ENCODE results near the gene PRDM16.

- TF ChIP-seq CTCF (conservative IDR thresholded peaks at IDR 0.05; ENCODE audit: low read depth in 2 of 2), result no peak
- TF ChIP-seq CREB1 (CRISPR knock-in tag; IDR thresholded peaks at IDR 0.05; ENCODE audit: low read depth), result no peak
Observed at GRCh38 chr1:3072391-3073185, 3.6 kb downstream of the PRDM16 start.

Data from GM23338 (cell line).